ENCODE data around the gene NR6A1. TPM values are rescaled to one million over a fixed set of nuclear protein-coding genes. Genes with fewer than 3 reads are reported as not detected.
A peak's percentile ranks its signal among the peaks of the same experiment; 100 is the strongest.

NR6A1 gene
- total RNA-seq, 2 experiments from 2014 or later = 17.5 to 23.0 TPM

DNA sequence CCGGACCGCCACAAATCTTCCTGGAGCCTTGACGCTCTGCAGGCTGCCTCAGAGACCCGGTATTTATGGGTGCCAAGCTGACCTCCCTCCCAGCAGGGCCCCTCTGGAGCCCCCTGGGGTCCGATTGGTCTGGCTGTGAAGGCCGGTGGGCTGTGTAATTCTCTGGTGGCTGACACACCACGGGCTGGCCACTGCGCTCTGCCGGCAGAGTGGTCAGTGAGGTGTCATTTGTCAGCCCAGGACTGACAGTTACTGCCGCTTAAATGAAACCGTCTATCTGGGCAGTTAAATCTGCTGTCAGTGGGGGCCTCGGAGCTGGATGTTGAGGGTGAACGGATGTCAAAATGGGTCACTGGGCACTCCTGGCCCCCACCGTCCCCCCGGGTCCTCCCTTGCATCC, 274.6 kb downstream of the NR6A1 start:
- Histone ChIP-seq H3K27ac (ENCODE audit: low read depth, low read length, poor library complexity, severe bottlenecking) (no peak overlapping the region), H3K9me3 (ENCODE audit: low read length) (no peaks in the 10 kb centered on the region), H3K4me2 (ENCODE audit: low read length) (no peak overlapping the region), H4K20me1 (ENCODE audit: insufficient read depth, low read length) (no peaks in the 10 kb centered on the region), H2AFZ (ENCODE audit: low read length) (no peak overlapping the region), H3K79me2 (ENCODE audit: insufficient read depth, low read depth, low read length) (no peaks in the 10 kb centered on the region), H3K4me3 (ENCODE audit: low read depth, low read length, poor library complexity, severe bottlenecking) (no peak overlapping the region), H3K9me2 (ENCODE audit: insufficient read depth, low read length) (no peaks in the 10 kb centered on the region), H3K4me1 (ENCODE audit: insufficient read depth, low read length, poor library complexity, severe bottlenecking) (no peaks in the 10 kb centered on the region), H3K36me3 (ENCODE audit: insufficient read depth, low read length) (no peaks in the 10 kb centered on the region)
- BruUV-seq (replicated peaks) = no TSS peak
- no peak for DNase-seq (ENCODE audit: low spot score)
- TF ChIP-seq EZH2phosphoT487 (IDR thresholded peaks at IDR 0.05; ENCODE audit: borderline replicate concordance, low read depth, low read length) = no peak
- TF ChIP-seq, protein P1, sequence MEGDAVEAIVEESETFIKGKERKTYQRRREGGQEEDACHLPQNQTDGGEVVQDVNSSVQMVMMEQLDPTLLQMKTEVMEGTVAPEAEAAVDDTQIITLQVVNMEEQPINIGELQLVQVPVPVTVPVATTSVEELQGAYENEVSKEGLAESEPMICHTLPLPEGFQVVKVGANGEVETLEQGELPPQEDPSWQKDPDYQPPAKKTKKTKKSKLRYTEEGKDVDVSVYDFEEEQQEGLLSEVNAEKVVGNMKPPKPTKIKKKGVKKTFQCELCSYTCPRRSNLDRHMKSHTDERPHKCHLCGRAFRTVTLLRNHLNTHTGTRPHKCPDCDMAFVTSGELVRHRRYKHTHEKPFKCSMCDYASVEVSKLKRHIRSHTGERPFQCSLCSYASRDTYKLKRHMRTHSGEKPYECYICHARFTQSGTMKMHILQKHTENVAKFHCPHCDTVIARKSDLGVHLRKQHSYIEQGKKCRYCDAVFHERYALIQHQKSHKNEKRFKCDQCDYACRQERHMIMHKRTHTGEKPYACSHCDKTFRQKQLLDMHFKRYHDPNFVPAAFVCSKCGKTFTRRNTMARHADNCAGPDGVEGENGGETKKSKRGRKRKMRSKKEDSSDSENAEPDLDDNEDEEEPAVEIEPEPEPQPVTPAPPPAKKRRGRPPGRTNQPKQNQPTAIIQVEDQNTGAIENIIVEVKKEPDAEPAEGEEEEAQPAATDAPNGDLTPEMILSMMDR (conservative IDR thresholded peaks at IDR 0.05; ENCODE audit: low read length) = no peak
- intact Hi-C loops (cut with micrococcal nuclease; ENCODE audit: unreplicated experiment) = no loop called here
- POLR2A ChIA-PET = interaction anchor here (0.6 kb wide), 1 partner anchor 342 kb away, joined by 3 read pairs; no protein-coding TSS in a partner anchor
- CTCF ChIA-PET (ENCODE audit: unreplicated experiment) = no interaction called here

- Histone ChIP-seq H3K9me2 (ENCODE audit: insufficient read depth, low read length) (no peaks in the 10 kb centered on the region), H3K36me3 (ENCODE audit: insufficient read depth, low read length) (no peaks in the 10 kb centered on the region), H2AFZ (ENCODE audit: low read length) (0 out of 2 replicates have a peak overlapping the region, but pooled peaks have one; percentile 31), H3K4me2 (ENCODE audit: low read length) (no peak overlapping the region), H3K4me3 (ENCODE audit: low read depth, low read length, poor library complexity, severe bottlenecking) (no peak overlapping the region), H3K27ac (ENCODE audit: low read depth, low read length, poor library complexity, severe bottlenecking) (no peak overlapping the region), H4K20me1 (ENCODE audit: insufficient read depth, low read length) (no peaks in the 10 kb centered on the region), H3K79me2 (ENCODE audit: insufficient read depth, low read depth, low read length) (no peaks in the 10 kb centered on the region), H3K9me3 (ENCODE audit: low read length) (no peaks in the 10 kb centered on the region), H3K4me1 (ENCODE audit: insufficient read depth, low read length, poor library complexity, severe bottlenecking) (no peaks in the 10 kb centered on the region)
- no TSS peak for BruUV-seq (replicated peaks)
- TF ChIP-seq, protein P1 (conservative IDR thresholded peaks at IDR 0.05; ENCODE audit: low read length) = no peak
- TF ChIP-seq EZH2phosphoT487 (IDR thresholded peaks at IDR 0.05; ENCODE audit: borderline replicate concordance, low read depth, low read length) = no peak
- POLR2A ChIA-PET = interaction anchor here (0.6 kb wide), 1 partner anchor 342 kb away, joined by 3 read pairs; no protein-coding TSS in a partner anchor
- intact Hi-C loops (cut with micrococcal nuclease; ENCODE audit: unreplicated experiment) = no loop called here
- CTCF ChIA-PET (ENCODE audit: unreplicated experiment) = no interaction called here
- no peak for DNase-seq (ENCODE audit: low spot score)
Observed at GRCh38 chr9:124496075-124496449, 275.0 kb downstream of the NR6A1 start.

DNA sequence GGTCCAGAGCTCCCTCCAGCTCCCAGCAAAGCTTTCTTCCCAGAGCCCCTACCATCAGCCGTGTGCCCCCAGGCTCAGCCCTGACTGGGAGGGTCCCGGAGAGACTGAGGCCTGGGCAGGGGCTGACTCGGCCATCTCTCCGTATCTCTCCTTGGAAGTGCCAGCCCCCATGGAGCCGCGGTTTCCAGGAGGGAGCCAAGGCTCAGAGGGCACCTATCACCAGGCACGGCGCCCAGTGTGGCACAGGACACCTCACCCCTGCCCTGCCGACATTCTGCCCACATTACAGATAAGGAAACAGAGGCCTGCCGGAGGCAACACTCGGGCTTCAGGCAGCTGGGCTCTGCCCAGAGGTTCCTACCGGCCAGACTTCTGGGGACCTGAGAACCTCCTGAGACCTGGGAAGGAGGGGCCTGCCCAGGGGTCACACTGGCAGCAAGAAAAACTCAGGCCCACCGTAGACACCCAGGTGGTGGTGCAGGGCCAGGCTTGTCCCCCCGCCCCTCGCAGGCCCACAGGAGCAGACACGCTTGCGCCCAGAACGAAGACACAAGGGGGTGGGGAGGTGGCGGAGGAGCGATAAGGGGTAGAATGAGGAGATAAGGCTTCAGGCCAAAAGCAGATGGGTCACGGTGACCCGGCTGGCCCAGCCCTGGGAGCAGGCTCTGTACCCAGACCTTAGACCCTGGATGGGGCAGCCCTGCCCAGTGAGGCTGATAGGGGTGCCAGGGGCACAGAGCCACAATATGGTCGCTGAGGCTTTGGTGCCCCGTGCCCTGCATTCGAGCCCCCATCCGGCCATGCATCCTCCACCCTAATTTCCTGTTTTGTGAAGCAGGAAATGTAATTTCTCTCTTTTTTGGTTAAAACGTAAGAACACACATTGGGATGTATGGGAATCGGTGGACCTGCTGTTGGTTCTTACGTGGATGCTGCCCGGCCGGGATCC, 275.7 kb downstream of the NR6A1 start:
- Histone ChIP-seq H2AFZ (ENCODE audit: low read length) (0 out of 2 replicates have a peak overlapping the region, but pooled peaks have one; percentile 31), H3K27ac (ENCODE audit: low read depth, low read length, poor library complexity, severe bottlenecking) (no peak overlapping the region), H3K4me2 (ENCODE audit: low read length) (no peak overlapping the region), H3K4me3 (ENCODE audit: low read depth, low read length, poor library complexity, severe bottlenecking) (no peak overlapping the region), H3K9me3 (ENCODE audit: low read length) (no peaks in the 10 kb centered on the region), H3K36me3 (ENCODE audit: insufficient read depth, low read length) (no peaks in the 10 kb centered on the region), H4K20me1 (ENCODE audit: insufficient read depth, low read length) (no peaks in the 10 kb centered on the region), H3K4me1 (ENCODE audit: insufficient read depth, low read length, poor library complexity, severe bottlenecking) (no peaks in the 10 kb centered on the region), H3K79me2 (ENCODE audit: insufficient read depth, low read depth, low read length) (no peaks in the 10 kb centered on the region), H3K9me2 (ENCODE audit: insufficient read depth, low read length) (no peaks in the 10 kb centered on the region)
- TF ChIP-seq, protein P1 (conservative IDR thresholded peaks at IDR 0.05; ENCODE audit: low read length) = no peak
- TF ChIP-seq EZH2phosphoT487 (IDR thresholded peaks at IDR 0.05; ENCODE audit: borderline replicate concordance, low read depth, low read length) = no peak
- POLR2A ChIA-PET = no interaction called here
- no TSS peak for BruUV-seq (replicated peaks)
- CTCF ChIA-PET (ENCODE audit: unreplicated experiment) = no interaction called here
- DNase-seq (ENCODE audit: low spot score) = no peak
- intact Hi-C loops (cut with micrococcal nuclease; ENCODE audit: unreplicated experiment) = no loop called here
